Measurements from ENCODE around the gene UMOD. TPM values are rescaled to one million over a fixed set of nuclear protein-coding genes. Genes with fewer than 3 reads are reported as not detected.

The UMOD gene
- total and polyA plus RNA-seq, 9 of the 15 experiments (the other 6 are each of a cell fraction or from before 2014, with no cell fraction given), result not detected

- TF ChIP-seq ATF4 (CRISPR knock-in tag; IDR thresholded peaks at IDR 0.05) (no peak), CBFA2T3 (IDR thresholded peaks at IDR 0.05) (no peak)
Observed at GRCh38 chr16:20397468-20398074, 45.1 kb upstream of the UMOD start (continued).

GRCh38 chr16:20396846-20397467 is 44.4 kb upstream of the UMOD start:
- WGBS (ENCODE audit: insufficient coverage, low coverage, missing lambda C conversion rate), result 5% methylated on average over 7 of the region's 7 CpGs
- DNase-seq (ENCODE audit: extremely low read depth in 1 of 4, low spot score in 3 of 4), result no peak
- BruUV-seq (replicated peaks), result no TSS peak
- no peak for FAIRE-seq
- H3K9ac ChIP-seq (ENCODE audit: insufficient read depth in 1 of 2, low read depth in 2 of 2, low read length in 2 of 2), result no peak overlapping the region
- H3K27ac ChIP-seq (ENCODE audit: extremely low read depth, low read depth, low read length), result no peak overlapping the region
- H3K36me3 ChIP-seq (ENCODE audit: control insufficient read depth, insufficient read depth, low read length), result no peaks in the 10 kb centered on the region
- H3K4me3 ChIP-seq, result no peak overlapping the region
- no peak overlapping the region for H3K4me2 ChIP-seq (ENCODE audit: insufficient read depth, low read length)
- no peaks in the 10 kb centered on the region for H3K79me2 ChIP-seq (ENCODE audit: control insufficient read depth, insufficient read depth, low read length)
- ATAC-seq, result no peak
- H3K9me1 ChIP-seq (ENCODE audit: control insufficient read depth, insufficient read depth, low read length), result no peaks in the 10 kb centered on the region
- H3K9me3 ChIP-seq (replicated peaks; ENCODE audit: control insufficient read depth, insufficient read depth, low read depth, low read length), result no peaks in the 10 kb centered on the region
- POLR2A ChIA-PET, result no interaction called here
- in situ Hi-C loops (cut with MboI) (no loop called here), intact Hi-C loops (cut with micrococcal nuclease) (no loop called here)
- TF ChIP-seq E2F4 (CRISPR knock-in tag; IDR thresholded peaks at IDR 0.05; ENCODE audit: low read depth), result no peak
- no peak for TF ChIP-seq CEBPG (CRISPR knock-in tag; IDR thresholded peaks at IDR 0.05)
- TF ChIP-seq CEBPG (tag; conservative IDR thresholded peaks at IDR 0.05 in 1 of 2, IDR thresholded peaks at IDR 0.05 in 1 of 2), result peak; percentile 15 to 85; a peak in 2 of 4 replicates
- peak; percentile 61; the same call in 1 of the 2 replicates for TF ChIP-seq CEBPB (tag; IDR thresholded peaks at IDR 0.05)
- no peak overlapping the region for H2AFZ ChIP-seq (ENCODE audit: low read depth, low read length)
- H4K20me1 ChIP-seq (replicated peaks; ENCODE audit: control insufficient read depth, insufficient read depth, low read length), result peaks cover 4% of the 10 kb centered on the region; the same call in 1 of the 2 replicates
- H3K4me1 ChIP-seq (replicated peaks in 1 of 2; ENCODE audit: control insufficient read depth in 2 of 2, insufficient read depth in 2 of 2, low read length in 2 of 2), result no peaks in the 10 kb centered on the region
- H3K27me3 ChIP-seq (ENCODE audit: control insufficient read depth in 2 of 2, insufficient read depth in 2 of 2, low read length in 2 of 2), result peaks cover 0 to 21% of the 10 kb centered on the region in 2 experiments; a peak in 3 of 5 replicates
- CTCF ChIA-PET (ENCODE audit: low intra/inter-chr PET ratio), result no interaction called here
